ENCODE data around the gene ST3GAL3.

GRCh38 chr1:43866201-43866600 lies 158.9 kb downstream of the ST3GAL3 start:
- TF ChIP-seq POLR2AphosphoS5 (IDR thresholded peaks at IDR 0.05; ENCODE audit: insufficient read depth in 1 of 2, low read depth in 1 of 2) (no peak), CTCF (IDR thresholded peaks at IDR 0.05) (no peak), POLR2A (IDR thresholded peaks at IDR 0.05) (no peak)

All from vagina (tissue), 2 donors.